ENCODE measurements around the gene DDX17. TPM values are rescaled to one million over a fixed set of nuclear protein-coding genes. Genes with fewer than 3 reads are reported as not detected.

The DDX17 gene
- 606 and 912 TPM in 2 replicates for total RNA-seq (2011; cell fraction: chromatin; rRNA removed; ENCODE audit: low replicate concordance)
- 357 and 403 TPM in 2 replicates for total RNA-seq (2011; cell fraction: nucleolus; rRNA removed)
- total RNA-seq (2011; cell fraction: nucleoplasm; rRNA removed) = 494 and 663 TPM in 2 replicates
- 330 and 355 TPM in 2 replicates for total RNA-seq (2014; rRNA removed)
- total RNA-seq (2014; rRNA removed; fragmentation: Illumina TruSeq; extraction: Trizol) = 165 and 171 TPM in 2 replicates
- 182 and 189 TPM in 2 replicates for total RNA-seq (2015; rRNA removed; fragmentation: Illumina TruSeq; extraction: Trizol)
- 216 and 224 TPM in 2 replicates for total RNA-seq (2021)
- 421 and 553 TPM in 2 replicates for polyA plus RNA-seq (2011; rRNA removed)
- 303 and 320 TPM in 2 replicates for polyA plus RNA-seq (2011; cell fraction: cytosol; rRNA removed)
- 1,663 and 2,084 TPM in 2 replicates for polyA plus RNA-seq (2011; cell fraction: nucleus; rRNA removed)
- 105 and 137 TPM in 2 replicates for polyA plus RNA-seq (2012)
- polyA plus RNA-seq (2014; fragmentation: Illumina TruSeq; extraction: Trizol) = 160 and 185 TPM in 2 replicates
- polyA plus RNA-seq (2014; fragmentation: Nextera tagmentation; extraction: Ambion mirVana) = 10 to 100 TPM; 17.6 to 66.9 TPM
- polyA plus RNA-seq (2014; rRNA removed) = 252 and 270 TPM in 2 replicates
- polyA minus RNA-seq (2011; rRNA and poly(A)+ RNA removed) = 387 and 408 TPM in 2 replicates
- 127 and 132 TPM in 2 replicates for polyA minus RNA-seq (2011; cell fraction: cytosol; rRNA and poly(A)+ RNA removed)
- polyA minus RNA-seq (2011; cell fraction: nucleus; rRNA and poly(A)+ RNA removed) = 457 and 507 TPM in 2 replicates
- percentile 96 among the genes with signal in this experiment for Bru-seq, nascent RNA
- BruChase-seq, experiment 1, labeled RNA remaining after a 2-hour chase = percentile 99 among the genes with signal in this experiment
- BruChase-seq, experiment 2, labeled RNA remaining after a 6-hour chase = percentile 99 among the genes with signal in this experiment
- long read RNA-seq, experiment 1, partial matches to known transcripts = 17 of 90 reads
- long read RNA-seq, experiment 1, other reads (novel, unspliced or antisense) = 72 of 90 reads
- long read RNA-seq, experiment 2, full-length matches to known transcripts = 15 of 88 reads
- long read RNA-seq, experiment 2, partial matches to known transcripts = 68 of 88 reads
- long read RNA-seq, experiment 2, other reads (novel, unspliced or antisense) = 5 of 88 reads
- long read RNA-seq, experiment 3, full-length matches to known transcripts = 2 of 40 reads
- long read RNA-seq, experiment 3, partial matches to known transcripts = 11 of 40 reads
- long read RNA-seq, experiment 3, other reads (novel, unspliced or antisense) = 27 of 40 reads

DNA sequence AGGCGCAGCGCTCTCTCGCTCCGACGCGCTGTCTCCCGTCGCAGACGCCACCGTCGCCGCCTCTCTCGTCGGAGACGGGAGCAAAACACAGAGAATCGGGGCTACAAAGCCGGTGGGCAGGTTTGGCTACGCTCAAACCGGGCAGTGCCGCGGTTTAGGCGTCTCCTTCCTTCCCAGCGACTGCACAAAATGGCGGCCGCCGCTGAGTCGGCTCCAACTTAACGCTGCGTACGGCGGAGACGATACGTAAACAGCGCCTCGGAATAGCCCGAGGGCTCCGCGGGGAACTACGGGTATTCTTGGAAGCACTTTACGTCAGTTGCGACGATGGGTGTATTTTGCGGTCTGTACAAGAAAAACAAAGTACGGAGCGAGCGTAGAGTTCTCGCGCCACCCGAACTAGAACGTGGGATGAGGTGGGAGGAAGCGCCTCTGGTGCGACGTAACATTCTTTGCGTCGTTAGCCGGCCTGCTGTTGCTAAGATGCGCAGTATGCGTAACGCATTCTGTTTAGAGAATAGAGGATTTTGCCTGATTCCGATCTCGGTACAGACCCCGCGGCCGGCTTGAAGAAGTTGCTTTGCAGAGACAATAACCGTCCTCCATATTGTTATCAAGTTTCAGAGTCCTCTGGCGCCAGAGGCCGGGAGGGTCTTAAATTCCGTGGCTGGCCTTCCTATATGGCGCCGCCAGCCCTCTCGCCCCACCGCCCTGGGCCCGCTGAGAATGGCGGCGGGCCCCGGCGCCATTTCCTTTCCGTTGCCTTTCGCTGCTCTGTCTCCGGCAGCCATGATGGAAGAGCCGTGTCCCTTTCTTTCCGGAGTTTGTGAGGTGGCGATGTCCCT, at the start of gene DDX17:
Gene DDX17 (minus strand): TSS at position 194 of the 845 bp plus-strand sequence.
- Histone ChIP-seq H3K9ac (ENCODE audit: insufficient read depth in 1 of 2, low read depth in 2 of 2, low read length in 2 of 2) (peak within 1 kb of the TSS; percentile 99 to 100), H2AFZ (ENCODE audit: low read depth, low read length) (peak within 1 kb of the TSS; percentile 93), H3K27me3 (ENCODE audit: control insufficient read depth in 2 of 2, insufficient read depth in 2 of 2, low read length in 2 of 2) (no peaks in the 10 kb centered on the region), H3K79me2 (ENCODE audit: control insufficient read depth, insufficient read depth, low read length) (peaks cover 48% of the 10 kb centered on the region), H3K4me1 (replicated peaks in 1 of 2; ENCODE audit: control insufficient read depth in 2 of 2, insufficient read depth in 2 of 2, low read length in 2 of 2) (peaks cover 12 to 29% of the 10 kb centered on the region in 2 experiments), H3K9me1 (ENCODE audit: control insufficient read depth, insufficient read depth, low read length) (no peaks in the 10 kb centered on the region), H3K9me3 (replicated peaks; ENCODE audit: control insufficient read depth, insufficient read depth, low read depth, low read length) (no peaks in the 10 kb centered on the region), H3K27ac (ENCODE audit: extremely low read depth, low read depth, low read length) (peak within 1 kb of the TSS; percentile 96), H3K36me3 (ENCODE audit: control insufficient read depth, insufficient read depth, low read length) (peaks cover 34% of the 10 kb centered on the region), H3K4me3 (peak within 1 kb of the TSS; percentile 90), H4K20me1 (replicated peaks; ENCODE audit: control insufficient read depth, insufficient read depth, low read length) (no peaks in the 10 kb centered on the region; the same call in 1 of the 2 replicates), H3K4me2 (ENCODE audit: insufficient read depth, low read length) (peak within 1 kb of the TSS; percentile 92)
- BruUV-seq (replicated peaks) = TSS peak; percentile 93
- ChIA-PET CTCF (ENCODE audit: low intra/inter-chr PET ratio) (interaction anchor here (0.9 kb wide), 1 partner anchor 9 kb away, joined by 5 read pairs; no protein-coding TSS in a partner anchor), POLR2A (no interaction called here)
- under 1% methylated on average over 72 of the region's 83 CpGs for WGBS (ENCODE audit: insufficient coverage, low coverage, missing lambda C conversion rate)
- intact Hi-C loops (cut with micrococcal nuclease) = no loop called here
- DNase-seq (ENCODE audit: extremely low read depth in 1 of 4, low spot score in 3 of 4) (peak; percentile 73 to 93 (median 83)), ATAC-seq (peak; percentile 85), FAIRE-seq (peak; percentile 95)
- in situ Hi-C loops (cut with MboI) = no loop called here
- no peak for TF ChIP-seq BMI1 (IDR thresholded peaks at IDR 0.05; ENCODE audit: low read length)
- no peak; a peak in 1 of 4 replicates for TF ChIP-seq RCOR1 (IDR thresholded peaks at IDR 0.05; ENCODE audit: borderline replicate concordance in 1 of 2, low read depth in 2 of 2, low read length in 2 of 2)
- no peak for TF ChIP-seq MBD1 (CRISPR knock-in tag; IDR thresholded peaks at IDR 0.05)
- no peak for TF ChIP-seq CBX3 (IDR thresholded peaks at IDR 0.05; ENCODE audit: borderline replicate concordance in 1 of 2, low read length in 2 of 2)
- TF ChIP-seq, protein P1, sequence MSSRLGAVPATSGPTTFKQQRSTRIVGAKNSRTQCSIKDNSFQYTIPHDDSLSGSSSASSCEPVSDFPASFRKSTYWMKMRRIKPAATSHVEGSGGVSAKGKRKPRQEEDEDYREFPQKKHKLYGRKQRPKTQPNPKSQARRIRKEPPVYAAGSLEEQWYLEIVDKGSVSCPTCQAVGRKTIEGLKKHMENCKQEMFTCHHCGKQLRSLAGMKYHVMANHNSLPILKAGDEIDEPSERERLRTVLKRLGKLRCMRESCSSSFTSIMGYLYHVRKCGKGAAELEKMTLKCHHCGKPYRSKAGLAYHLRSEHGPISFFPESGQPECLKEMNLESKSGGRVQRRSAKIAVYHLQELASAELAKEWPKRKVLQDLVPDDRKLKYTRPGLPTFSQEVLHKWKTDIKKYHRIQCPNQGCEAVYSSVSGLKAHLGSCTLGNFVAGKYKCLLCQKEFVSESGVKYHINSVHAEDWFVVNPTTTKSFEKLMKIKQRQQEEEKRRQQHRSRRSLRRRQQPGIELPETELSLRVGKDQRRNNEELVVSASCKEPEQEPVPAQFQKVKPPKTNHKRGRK (tag; IDR thresholded peaks at IDR 0.05) = no peak
- no peak for TF ChIP-seq NR3C1 (CRISPR knock-in tag; IDR thresholded peaks at IDR 0.05)
- TF ChIP-seq SRSF9 (IDR thresholded peaks at IDR 0.05; ENCODE audit: borderline replicate concordance, low read depth, low read length) = no peak
- no peak for TF ChIP-seq SIN3A (IDR thresholded peaks at IDR 0.05; ENCODE audit: borderline replicate concordance in 2 of 2, control insufficient read depth in 1 of 2, low read depth in 2 of 2, low read length in 2 of 2)
- TF ChIP-seq ZNF780A (CRISPR knock-in tag; IDR thresholded peaks at IDR 0.05) = no peak
